Astrocyte (in vitro differentiated cells and primary cell): Measurements from ENCODE around the gene RBM19. TPM values are rescaled to one million over a fixed set of nuclear protein-coding genes. Genes with fewer than 3 reads are reported as not detected.

ENCODE experiments used
- DNase-seq: peaks from one replicate; pipeline ENCODE4 v3.0.0-alpha.2; 2010; ENCODE audit warnings: low read depth
- FAIRE-seq: peaks from 2 replicates; lab custom pipeline; 2011; peaks lifted over from hg19 to GRCh38; lab: Jason Lieb, UNC
- H2AFZ ChIP-seq: 2 replicates; pipeline ENCODE4 v1.6.0; 2012; ENCODE audit warnings: low read depth, low read length, inconsistent platforms
- H3K27ac ChIP-seq: 2 replicates; pipeline ENCODE4 v1.5.1; 2011; ENCODE audit warnings: low read depth, low read length, inconsistent platforms
- H3K27me3 ChIP-seq: 2 replicates; pipeline ENCODE4 v1.6.0; 2011; ENCODE audit warnings: low read length, inconsistent platforms; ENCODE audit not compliant: insufficient read depth
- H3K36me3 ChIP-seq: 2 replicates; pipeline ENCODE4 v1.5.1; 2011; ENCODE audit warnings: low read length, inconsistent platforms; ENCODE audit not compliant: insufficient read depth
- H3K4me1 ChIP-seq: 2 replicates; pipeline ENCODE4 v1.5.1; 2011; ENCODE audit warnings: low read length, inconsistent platforms; ENCODE audit not compliant: insufficient read depth
- H3K4me2 ChIP-seq: 2 replicates; pipeline ENCODE4 v1.6.0; 2012; ENCODE audit warnings: low read length, inconsistent platforms
- H3K4me3 ChIP-seq: 2 replicates; pipeline ENCODE4 v1.5.1; 2011; ENCODE audit warnings: low read depth, mild to moderate bottlenecking, low read length, inconsistent platforms; ENCODE audit not compliant: insufficient read depth
- H3K79me2 ChIP-seq: 2 replicates; pipeline ENCODE4 v1.6.0; 2012; ENCODE audit warnings: mild to moderate bottlenecking, low read length, inconsistent platforms; ENCODE audit not compliant: insufficient read depth
- H3K9ac ChIP-seq: 2 replicates; pipeline ENCODE4 v1.6.0; 2012; ENCODE audit warnings: mild to moderate bottlenecking, low read length, inconsistent platforms
- H3K9me3 ChIP-seq: 2 replicates; pipeline ENCODE4 v1.5.1; 2012; ENCODE audit warnings: low read depth, mild to moderate bottlenecking, low read length, inconsistent platforms; ENCODE audit not compliant: insufficient read depth
- H4K20me1 ChIP-seq: 2 replicates; pipeline ENCODE4 v1.6.0; 2012; ENCODE audit warnings: low read length, inconsistent platforms; ENCODE audit not compliant: insufficient read depth
- H3K27ac Mint-ChIP-seq: one replicate; pipeline ENCODE4 v1.8.0; 2021; ENCODE audit warnings: mild to moderate bottlenecking, mixed read lengths; ENCODE audit not compliant: unreplicated experiment
- H3K27me3 Mint-ChIP-seq: one replicate; pipeline ENCODE4 v1.8.0; 2021; ENCODE audit warnings: low read depth, mixed read lengths; ENCODE audit not compliant: unreplicated experiment
- H3K36me3 Mint-ChIP-seq: one replicate; pipeline ENCODE4 v1.8.0; 2021; ENCODE audit warnings: low read depth, mixed read lengths; ENCODE audit not compliant: unreplicated experiment
- H3K4me1 Mint-ChIP-seq: one replicate; pipeline ENCODE4 v1.8.0; 2021; ENCODE audit warnings: low read depth, mixed read lengths; ENCODE audit not compliant: unreplicated experiment
- H3K4me3 Mint-ChIP-seq: one replicate; pipeline ENCODE4 v1.8.0; 2021; ENCODE audit warnings: mild to moderate bottlenecking, moderate library complexity, mixed read lengths; ENCODE audit not compliant: unreplicated experiment
- H3K9me3 Mint-ChIP-seq: one replicate; pipeline ENCODE4 v1.8.0; 2021; ENCODE audit warnings: mild to moderate bottlenecking, mixed read lengths; ENCODE audit not compliant: unreplicated experiment
- EZH2 ChIP-seq: IDR thresholded peaks from 2 replicates; pipeline ENCODE4 v1.6.1; 2012; ENCODE audit warnings: mild to moderate bottlenecking, low read length, inconsistent platforms; ENCODE audit not compliant: insufficient read depth
- total RNA-seq: library from RNA; stranded (reverse); gene quantifications from 2 replicates; pipeline ENCODE4 v1.2.1, GENCODE V29; 2021
- TF ChIP-seq, protein P1 (sequence below): IDR thresholded peaks from 2 replicates; pipeline ENCODE4 v1.5.1; 2011; ENCODE audit warnings: low read depth, mild to moderate bottlenecking, inconsistent platforms, low read length, moderate library complexity; ENCODE audit not compliant: insufficient read depth

The RBM19 gene
- total RNA-seq, 1 donor from 2014 or later, result 32.3 TPM

DNA sequence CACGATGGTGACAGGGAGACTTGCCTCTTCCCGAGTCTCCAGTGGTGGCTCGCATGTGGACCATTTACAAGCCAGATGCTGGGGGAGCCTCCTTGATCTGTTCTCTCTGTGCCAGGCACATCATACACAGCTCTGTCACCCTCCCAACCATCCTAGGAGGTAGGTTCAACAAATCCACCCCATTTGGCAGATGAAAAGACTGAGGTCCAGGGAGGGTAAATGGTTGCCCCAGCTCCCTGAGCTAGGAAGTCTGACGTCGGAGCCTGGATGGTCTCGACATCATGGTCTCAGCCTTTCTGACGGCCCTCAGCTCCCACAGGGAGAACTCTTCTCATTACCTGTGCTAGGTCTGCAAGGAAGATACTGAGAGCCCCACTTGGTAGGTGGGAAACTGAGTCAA is 189.6 kb downstream of the RBM19 start:
- Histone ChIP-seq H3K4me1 (no peaks in the 10 kb centered on the region), H2AFZ (no peak overlapping the region), H3K9ac (no peak overlapping the region), H3K9me3 (no peaks in the 10 kb centered on the region), H3K27ac (no peak overlapping the region), H3K27me3 (peaks cover 20% of the 10 kb centered on the region), H3K4me3 (no peak overlapping the region), H3K36me3 (no peaks in the 10 kb centered on the region), H3K4me2 (no peak overlapping the region), H4K20me1 (no peaks in the 10 kb centered on the region), H3K79me2 (no peaks in the 10 kb centered on the region)
- Mint-ChIP-seq H3K4me1 (no peaks in the 10 kb centered on the region), H3K27me3 (peaks cover 29% of the 10 kb centered on the region), H3K9me3 (no peaks in the 10 kb centered on the region), H3K4me3 (no peak overlapping the region), H3K27ac (no peak overlapping the region), H3K36me3 (peaks cover 3% of the 10 kb centered on the region)
- DNase-seq (no peak), FAIRE-seq (no peak)
- no peak for TF ChIP-seq EZH2
- TF ChIP-seq, protein P1, sequence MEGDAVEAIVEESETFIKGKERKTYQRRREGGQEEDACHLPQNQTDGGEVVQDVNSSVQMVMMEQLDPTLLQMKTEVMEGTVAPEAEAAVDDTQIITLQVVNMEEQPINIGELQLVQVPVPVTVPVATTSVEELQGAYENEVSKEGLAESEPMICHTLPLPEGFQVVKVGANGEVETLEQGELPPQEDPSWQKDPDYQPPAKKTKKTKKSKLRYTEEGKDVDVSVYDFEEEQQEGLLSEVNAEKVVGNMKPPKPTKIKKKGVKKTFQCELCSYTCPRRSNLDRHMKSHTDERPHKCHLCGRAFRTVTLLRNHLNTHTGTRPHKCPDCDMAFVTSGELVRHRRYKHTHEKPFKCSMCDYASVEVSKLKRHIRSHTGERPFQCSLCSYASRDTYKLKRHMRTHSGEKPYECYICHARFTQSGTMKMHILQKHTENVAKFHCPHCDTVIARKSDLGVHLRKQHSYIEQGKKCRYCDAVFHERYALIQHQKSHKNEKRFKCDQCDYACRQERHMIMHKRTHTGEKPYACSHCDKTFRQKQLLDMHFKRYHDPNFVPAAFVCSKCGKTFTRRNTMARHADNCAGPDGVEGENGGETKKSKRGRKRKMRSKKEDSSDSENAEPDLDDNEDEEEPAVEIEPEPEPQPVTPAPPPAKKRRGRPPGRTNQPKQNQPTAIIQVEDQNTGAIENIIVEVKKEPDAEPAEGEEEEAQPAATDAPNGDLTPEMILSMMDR, result no peak

DNA sequence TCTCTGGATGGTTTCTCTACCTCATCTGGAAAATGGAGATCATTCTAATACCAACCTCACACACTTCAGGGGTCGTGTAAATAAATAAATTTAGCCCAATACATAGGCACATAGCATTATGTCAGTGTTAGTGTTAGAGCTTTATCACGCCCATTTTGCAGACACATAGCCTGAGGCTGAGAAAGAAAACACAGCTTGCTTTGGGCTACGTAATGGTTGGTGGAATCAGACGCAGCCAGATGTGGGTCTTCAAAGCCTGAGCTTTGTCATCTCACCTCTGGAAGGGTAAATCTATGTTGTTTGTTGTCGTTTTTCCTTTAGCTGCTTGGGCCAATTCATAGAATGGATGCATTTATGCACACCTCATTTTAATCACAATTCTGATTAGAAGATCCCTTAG is 191.6 kb downstream of the RBM19 start:
- no peak overlapping the region for H3K4me2 ChIP-seq
- H3K9ac ChIP-seq, result no peak overlapping the region
- no peaks in the 10 kb centered on the region for H3K9me3 Mint-ChIP-seq
- TF ChIP-seq EZH2, result no peak
- TF ChIP-seq, protein P1, result no peak
- no peaks in the 10 kb centered on the region for H3K9me3 ChIP-seq
- no peaks in the 10 kb centered on the region for H3K4me1 ChIP-seq
- peaks cover 20% of the 10 kb centered on the region for H3K27me3 ChIP-seq
- no peak overlapping the region for H2AFZ ChIP-seq
- FAIRE-seq, result no peak
- H4K20me1 ChIP-seq, result no peaks in the 10 kb centered on the region
- no peak overlapping the region for H3K4me3 ChIP-seq
- no peaks in the 10 kb centered on the region for H3K36me3 ChIP-seq
- H3K27me3 Mint-ChIP-seq, result peaks cover 27% of the 10 kb centered on the region
- no peak for DNase-seq
- no peak overlapping the region for H3K4me3 Mint-ChIP-seq
- no peaks in the 10 kb centered on the region for H3K4me1 Mint-ChIP-seq
- H3K36me3 Mint-ChIP-seq, result no peaks in the 10 kb centered on the region
- H3K79me2 ChIP-seq, result no peaks in the 10 kb centered on the region
- no peak overlapping the region for H3K27ac Mint-ChIP-seq
- H3K27ac ChIP-seq, result no peak overlapping the region

DNA sequence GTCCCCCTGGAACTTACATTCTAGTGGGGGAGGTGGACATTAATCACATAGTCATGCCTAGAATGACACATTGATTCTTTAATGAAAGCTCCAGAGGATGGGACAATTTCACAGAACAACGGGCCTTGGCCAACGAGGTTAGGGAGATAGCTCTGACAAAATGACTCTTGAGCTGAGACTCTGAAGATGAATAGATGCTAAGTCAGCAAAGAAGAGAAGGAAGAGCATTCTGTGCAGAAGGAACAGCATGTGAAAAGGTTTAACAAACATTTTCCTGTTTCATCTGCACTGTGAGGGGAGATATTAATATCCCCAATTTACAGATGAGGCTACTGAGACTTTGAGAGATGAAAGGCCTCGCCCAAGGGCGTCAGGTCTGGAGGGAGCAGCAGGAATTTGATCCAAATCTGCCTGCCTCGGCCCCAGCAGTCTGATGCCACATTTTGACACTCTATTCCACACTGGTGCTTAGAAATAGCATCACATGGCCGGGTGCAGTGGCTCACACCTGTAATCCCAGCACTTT is 193.6 kb downstream of the RBM19 start:
- H3K4me3 Mint-ChIP-seq, result no peak overlapping the region
- no peaks in the 10 kb centered on the region for H4K20me1 ChIP-seq
- peaks cover 21% of the 10 kb centered on the region for H3K27me3 Mint-ChIP-seq
- DNase-seq, result no peak
- no peaks in the 10 kb centered on the region for H3K9me3 ChIP-seq
- no peaks in the 10 kb centered on the region for H3K36me3 ChIP-seq
- H2AFZ ChIP-seq, result no peak overlapping the region
- H3K9me3 Mint-ChIP-seq, result no peaks in the 10 kb centered on the region
- no peaks in the 10 kb centered on the region for H3K36me3 Mint-ChIP-seq
- FAIRE-seq, result no peak
- H3K27ac ChIP-seq, result no peak overlapping the region
- peaks cover 13% of the 10 kb centered on the region for H3K27me3 ChIP-seq
- H3K4me3 ChIP-seq, result no peak overlapping the region
- no peak overlapping the region for H3K27ac Mint-ChIP-seq
- peaks cover 2% of the 10 kb centered on the region for H3K4me1 Mint-ChIP-seq
- no peaks in the 10 kb centered on the region for H3K79me2 ChIP-seq
- no peak overlapping the region for H3K9ac ChIP-seq
- no peak for TF ChIP-seq EZH2
- TF ChIP-seq, protein P1, result no peak
- H3K4me1 ChIP-seq, result no peaks in the 10 kb centered on the region
- H3K4me2 ChIP-seq, result no peak overlapping the region
